H1 (cell line): ENCODE results near the gene FCN2.

Source experiments
- BCL11A ChIP-seq, 2 experiments: IDR thresholded peaks; one replicate each; pipeline ENCODE4 v1.6.1; 2011; ENCODE audit warnings: low read depth in 2 of 2, low read length in 2 of 2, mild to moderate bottlenecking in 2 of 2
- CEBPB ChIP-seq: IDR thresholded peaks from 2 replicates; pipeline ENCODE4 v1.6.1; 2012; ENCODE audit warnings: low read depth, low read length
- CHD2 ChIP-seq: IDR thresholded peaks from 2 replicates; pipeline ENCODE4 v1.6.1; 2012; ENCODE audit warnings: low read length, improper control_type of control experiment
- EP300 ChIP-seq, 2 experiments: IDR thresholded peaks; 1 replicate in 1 of 2; 2 replicates in 1 of 2; pipeline ENCODE4 v1.6.1; 2011 to 2012; ENCODE audit warnings: low read depth in 2 of 2, low read length in 2 of 2, mild to moderate bottlenecking in 2 of 2, borderline replicate concordance in 1 of 2, inconsistent platforms in 1 of 2, moderate library complexity in 1 of 2
- POLR2AphosphoS5 ChIP-seq: IDR thresholded peaks from 2 replicates; pipeline ENCODE4 v1.6.1; 2011; ENCODE audit warnings: low read depth, low read length
- RBBP5 ChIP-seq: IDR thresholded peaks from 2 replicates; pipeline ENCODE4 v1.7.1; 2012; ENCODE audit warnings: low read depth, mild to moderate bottlenecking, inconsistent platforms, low read length, moderate library complexity, borderline replicate concordance
- SIN3A ChIP-seq, 2 experiments: IDR thresholded peaks in 1 of 2; conservative IDR thresholded peaks in 1 of 2; 2 replicates each; pipeline ENCODE4 v1.6.1; 2011 to 2012; ENCODE audit warnings: low read length in 2 of 2, improper control_type of control experiment in 1 of 2, low read depth in 1 of 2, mild to moderate bottlenecking in 1 of 2
- SP1 ChIP-seq: IDR thresholded peaks from 2 replicates; pipeline ENCODE4 v1.6.1; 2011; ENCODE audit warnings: low read depth, low read length
- TF ChIP-seq, protein P1 (sequence below), 3 experiments: IDR thresholded peaks; 1 replicate in 2 of 3; 2 replicates in 1 of 3; pipeline versions ENCODE4 v1.5.1 to v1.6.1; 2011; ENCODE audit warnings: low read length in 3 of 3, mild to moderate bottlenecking in 3 of 3, inconsistent platforms in 2 of 3, low read depth in 1 of 3, moderate library complexity in 1 of 3; ENCODE audit not compliant: insufficient read depth in 1 of 3; ENCODE audit errors: control extremely low read depth in 1 of 3
- TF ChIP-seq, protein P2 (sequence below): IDR thresholded peaks from 2 replicates; pipeline ENCODE4 v1.6.1; 2012; ENCODE audit warnings: inconsistent platforms
- TF ChIP-seq, protein P3 (sequence below): IDR thresholded peaks from 2 replicates; pipeline ENCODE4 v1.6.1; 2011; ENCODE audit warnings: low read depth, mild to moderate bottlenecking, low read length; ENCODE audit not compliant: insufficient read depth

GRCh38 chr9:134861595-134862334 is 18.8 kb upstream of the FCN2 start:
- TF ChIP-seq, protein P1, sequence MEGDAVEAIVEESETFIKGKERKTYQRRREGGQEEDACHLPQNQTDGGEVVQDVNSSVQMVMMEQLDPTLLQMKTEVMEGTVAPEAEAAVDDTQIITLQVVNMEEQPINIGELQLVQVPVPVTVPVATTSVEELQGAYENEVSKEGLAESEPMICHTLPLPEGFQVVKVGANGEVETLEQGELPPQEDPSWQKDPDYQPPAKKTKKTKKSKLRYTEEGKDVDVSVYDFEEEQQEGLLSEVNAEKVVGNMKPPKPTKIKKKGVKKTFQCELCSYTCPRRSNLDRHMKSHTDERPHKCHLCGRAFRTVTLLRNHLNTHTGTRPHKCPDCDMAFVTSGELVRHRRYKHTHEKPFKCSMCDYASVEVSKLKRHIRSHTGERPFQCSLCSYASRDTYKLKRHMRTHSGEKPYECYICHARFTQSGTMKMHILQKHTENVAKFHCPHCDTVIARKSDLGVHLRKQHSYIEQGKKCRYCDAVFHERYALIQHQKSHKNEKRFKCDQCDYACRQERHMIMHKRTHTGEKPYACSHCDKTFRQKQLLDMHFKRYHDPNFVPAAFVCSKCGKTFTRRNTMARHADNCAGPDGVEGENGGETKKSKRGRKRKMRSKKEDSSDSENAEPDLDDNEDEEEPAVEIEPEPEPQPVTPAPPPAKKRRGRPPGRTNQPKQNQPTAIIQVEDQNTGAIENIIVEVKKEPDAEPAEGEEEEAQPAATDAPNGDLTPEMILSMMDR (IDR thresholded peaks at IDR 0.05; ENCODE audit: control extremely low read depth in 1 of 3, insufficient read depth in 1 of 3, low read depth in 1 of 3, low read length in 3 of 3): no peak
- no peak for TF ChIP-seq POLR2AphosphoS5
- no peak for TF ChIP-seq SIN3A (conservative IDR thresholded peaks at IDR 0.05 in 1 of 2, IDR thresholded peaks at IDR 0.05 in 1 of 2; ENCODE audit: low read depth in 1 of 2, low read length in 2 of 2)
- TF ChIP-seq, protein P2, sequence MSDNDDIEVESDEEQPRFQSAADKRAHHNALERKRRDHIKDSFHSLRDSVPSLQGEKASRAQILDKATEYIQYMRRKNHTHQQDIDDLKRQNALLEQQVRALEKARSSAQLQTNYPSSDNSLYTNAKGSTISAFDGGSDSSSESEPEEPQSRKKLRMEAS: no peak
- no peak for TF ChIP-seq RBBP5
- no peak for TF ChIP-seq BCL11A (IDR thresholded peaks at IDR 0.05; ENCODE audit: low read depth in 2 of 2, low read length in 2 of 2)
- no peak for TF ChIP-seq EP300 (IDR thresholded peaks at IDR 0.05; ENCODE audit: borderline replicate concordance in 1 of 2, low read depth in 2 of 2, low read length in 2 of 2)
- TF ChIP-seq SP1: no peak
- no peak for TF ChIP-seq CEBPB
- TF ChIP-seq, protein P3, sequence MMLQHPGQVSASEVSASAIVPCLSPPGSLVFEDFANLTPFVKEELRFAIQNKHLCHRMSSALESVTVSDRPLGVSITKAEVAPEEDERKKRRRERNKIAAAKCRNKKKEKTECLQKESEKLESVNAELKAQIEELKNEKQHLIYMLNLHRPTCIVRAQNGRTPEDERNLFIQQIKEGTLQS: no peak
- no peak for TF ChIP-seq CHD2
